ENCODE measurements around the gene SLC26A1.

SLC26A1 gene

DNA sequence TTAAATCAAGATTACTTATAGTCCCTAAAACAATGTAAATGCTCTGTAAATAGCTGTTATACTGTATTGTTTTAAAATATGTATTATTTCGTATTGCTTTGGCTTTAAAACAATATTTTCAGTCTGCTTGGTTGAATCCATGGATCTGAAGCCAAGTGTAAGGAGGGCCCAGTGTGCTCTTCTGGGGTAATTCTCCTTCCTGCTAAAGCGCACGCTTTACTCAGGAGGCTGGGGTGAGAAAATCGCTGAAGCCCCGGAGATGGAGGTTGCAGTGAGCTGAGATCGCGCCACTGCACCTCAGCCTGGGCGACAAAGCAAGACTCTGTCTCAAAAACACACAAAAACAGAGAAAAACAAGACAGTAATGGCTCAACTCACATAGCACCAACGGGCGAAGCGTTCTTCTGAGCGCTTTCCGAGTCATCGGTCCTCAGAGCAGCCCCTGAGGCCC lies 6.8 kb downstream of the SLC26A1 start:
- no peaks in the 10 kb centered on the region for H4K20me1 ChIP-seq (ENCODE audit: insufficient read depth, low read length)
- TF ChIP-seq, protein P1, sequence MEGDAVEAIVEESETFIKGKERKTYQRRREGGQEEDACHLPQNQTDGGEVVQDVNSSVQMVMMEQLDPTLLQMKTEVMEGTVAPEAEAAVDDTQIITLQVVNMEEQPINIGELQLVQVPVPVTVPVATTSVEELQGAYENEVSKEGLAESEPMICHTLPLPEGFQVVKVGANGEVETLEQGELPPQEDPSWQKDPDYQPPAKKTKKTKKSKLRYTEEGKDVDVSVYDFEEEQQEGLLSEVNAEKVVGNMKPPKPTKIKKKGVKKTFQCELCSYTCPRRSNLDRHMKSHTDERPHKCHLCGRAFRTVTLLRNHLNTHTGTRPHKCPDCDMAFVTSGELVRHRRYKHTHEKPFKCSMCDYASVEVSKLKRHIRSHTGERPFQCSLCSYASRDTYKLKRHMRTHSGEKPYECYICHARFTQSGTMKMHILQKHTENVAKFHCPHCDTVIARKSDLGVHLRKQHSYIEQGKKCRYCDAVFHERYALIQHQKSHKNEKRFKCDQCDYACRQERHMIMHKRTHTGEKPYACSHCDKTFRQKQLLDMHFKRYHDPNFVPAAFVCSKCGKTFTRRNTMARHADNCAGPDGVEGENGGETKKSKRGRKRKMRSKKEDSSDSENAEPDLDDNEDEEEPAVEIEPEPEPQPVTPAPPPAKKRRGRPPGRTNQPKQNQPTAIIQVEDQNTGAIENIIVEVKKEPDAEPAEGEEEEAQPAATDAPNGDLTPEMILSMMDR (IDR thresholded peaks at IDR 0.05; ENCODE audit: low read length): no peak
- no peak for TF ChIP-seq EZH2 (IDR thresholded peaks at IDR 0.05; ENCODE audit: borderline replicate concordance, low read length)
- no peaks in the 10 kb centered on the region for H3K27me3 ChIP-seq (ENCODE audit: insufficient read depth, low read length)
- H3K79me2 ChIP-seq (ENCODE audit: insufficient read depth, low read length): no peaks in the 10 kb centered on the region
- H3K36me3 ChIP-seq (ENCODE audit: insufficient read depth, low read length): no peaks in the 10 kb centered on the region
- H3K9me2 ChIP-seq (ENCODE audit: low read depth, low read length): no peaks in the 10 kb centered on the region
- no peak overlapping the region for H3K27ac ChIP-seq (ENCODE audit: low read depth, low read length, poor library complexity, severe bottlenecking)
- no peaks in the 10 kb centered on the region for H3F3A ChIP-seq (ENCODE audit: insufficient read depth, low read length)
- H3K9me3 ChIP-seq (ENCODE audit: low read length): no peaks in the 10 kb centered on the region
- H3K4me1 ChIP-seq (ENCODE audit: insufficient read depth, low read length, severe bottlenecking): peaks cover 19% of the 10 kb centered on the region
- H3K9ac ChIP-seq (ENCODE audit: low read length): peak overlapping the region; percentile 56
- H3K4me3 ChIP-seq (ENCODE audit: low read depth, low read length, poor library complexity, severe bottlenecking): peak overlapping the region; percentile 62
- H3K4me2 ChIP-seq (ENCODE audit: low read length): peak overlapping the region; percentile 78
- no peak overlapping the region for H2AFZ ChIP-seq (ENCODE audit: low read length)

DNA sequence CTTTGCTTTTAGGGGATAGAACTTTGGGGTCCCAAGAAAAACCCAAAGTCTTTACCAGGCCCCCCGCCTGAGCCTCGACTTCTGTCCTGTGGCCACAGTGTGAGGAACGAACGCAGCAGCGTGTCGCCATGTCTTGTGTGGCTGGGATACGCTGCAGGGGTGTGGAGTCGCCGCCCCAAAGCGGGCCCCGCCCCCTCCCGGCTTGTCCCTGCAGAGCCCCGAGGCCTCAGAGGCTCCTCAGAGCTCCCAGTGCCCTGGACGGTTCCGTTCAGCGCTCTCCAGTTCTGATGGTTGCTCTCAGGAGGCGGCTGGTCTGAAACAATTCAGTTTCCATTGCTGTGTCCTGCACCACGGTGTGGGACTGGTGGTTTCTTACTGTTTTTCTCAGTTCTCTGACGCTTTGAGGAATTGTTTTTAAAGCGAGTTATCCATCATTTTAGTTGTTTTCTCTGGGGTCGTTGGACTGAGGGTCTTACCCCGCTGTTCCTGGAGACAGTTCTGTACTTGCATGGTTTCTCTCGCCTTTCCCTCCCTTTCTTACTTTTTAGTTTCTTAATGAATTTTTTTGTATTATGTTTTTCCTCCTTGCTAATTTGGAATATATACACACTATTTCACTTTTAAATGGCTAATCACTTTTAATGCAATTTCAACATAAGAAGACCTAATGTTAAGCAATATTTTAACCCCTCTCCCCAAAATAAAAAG lies 7.9 kb downstream of the SLC26A1 start:
- Histone ChIP-seq H3K9ac (ENCODE audit: low read length) (no peak overlapping the region), H3K27me3 (ENCODE audit: insufficient read depth, low read length) (no peaks in the 10 kb centered on the region), H4K20me1 (ENCODE audit: insufficient read depth, low read length) (no peaks in the 10 kb centered on the region), H2AFZ (ENCODE audit: low read length) (no peak overlapping the region), H3K36me3 (ENCODE audit: insufficient read depth, low read length) (no peaks in the 10 kb centered on the region), H3K79me2 (ENCODE audit: insufficient read depth, low read length) (no peaks in the 10 kb centered on the region), H3K9me3 (ENCODE audit: low read length) (no peaks in the 10 kb centered on the region), H3K4me1 (ENCODE audit: insufficient read depth, low read length, severe bottlenecking) (peaks cover 19% of the 10 kb centered on the region), H3K9me2 (ENCODE audit: low read depth, low read length) (no peaks in the 10 kb centered on the region), H3F3A (ENCODE audit: insufficient read depth, low read length) (no peaks in the 10 kb centered on the region), H3K4me2 (ENCODE audit: low read length) (no peak overlapping the region), H3K27ac (ENCODE audit: low read depth, low read length, poor library complexity, severe bottlenecking) (no peak overlapping the region), H3K4me3 (ENCODE audit: low read depth, low read length, poor library complexity, severe bottlenecking) (no peak overlapping the region)
- TF ChIP-seq EZH2 (IDR thresholded peaks at IDR 0.05; ENCODE audit: borderline replicate concordance, low read length): no peak
- TF ChIP-seq, protein P1 (IDR thresholded peaks at IDR 0.05; ENCODE audit: low read length): no peak

DNA sequence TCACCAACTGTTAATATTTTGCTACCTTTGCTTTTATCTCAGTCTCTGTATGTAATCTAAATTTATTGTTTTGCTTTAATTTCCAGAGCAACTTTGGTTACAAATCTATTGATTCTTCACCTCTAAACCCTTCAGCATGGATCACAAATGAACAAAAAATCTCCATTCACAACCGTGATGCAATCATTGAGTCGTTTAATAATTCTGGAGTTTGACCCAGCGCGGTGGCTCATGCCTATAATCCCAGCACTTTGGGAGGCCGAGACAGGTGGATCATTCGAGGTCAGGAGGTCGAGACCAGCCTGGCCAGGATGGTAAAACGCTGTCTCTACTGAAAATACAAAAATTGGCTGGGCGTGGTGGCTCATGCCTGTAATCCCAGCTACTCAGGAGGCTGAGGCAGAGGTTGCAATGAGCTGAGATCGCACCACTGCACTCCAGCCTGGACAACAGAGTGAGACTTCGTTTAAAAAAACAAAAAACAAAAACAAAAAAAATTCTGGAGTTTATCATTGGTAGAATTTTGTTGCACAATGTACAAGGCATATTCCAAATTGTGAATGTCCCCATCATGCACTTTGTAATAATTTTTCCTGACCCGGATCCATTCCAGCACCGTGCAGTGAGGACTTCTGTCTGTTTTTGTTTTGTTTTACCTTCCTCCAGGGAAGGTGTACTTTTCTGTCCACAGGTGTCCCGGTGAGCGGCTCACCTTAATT lies 8.7 kb downstream of the SLC26A1 start:
- Histone ChIP-seq H3K27ac (ENCODE audit: low read depth, low read length, poor library complexity, severe bottlenecking) (no peak overlapping the region), H3F3A (ENCODE audit: insufficient read depth, low read length) (no peaks in the 10 kb centered on the region), H3K36me3 (ENCODE audit: insufficient read depth, low read length) (no peaks in the 10 kb centered on the region), H3K9me3 (ENCODE audit: low read length) (no peaks in the 10 kb centered on the region), H3K27me3 (ENCODE audit: insufficient read depth, low read length) (no peaks in the 10 kb centered on the region), H3K4me1 (ENCODE audit: insufficient read depth, low read length, severe bottlenecking) (peaks cover 19% of the 10 kb centered on the region), H3K4me2 (ENCODE audit: low read length) (no peak overlapping the region), H2AFZ (ENCODE audit: low read length) (no peak overlapping the region), H3K9ac (ENCODE audit: low read length) (no peak overlapping the region), H4K20me1 (ENCODE audit: insufficient read depth, low read length) (no peaks in the 10 kb centered on the region), H3K9me2 (ENCODE audit: low read depth, low read length) (no peaks in the 10 kb centered on the region), H3K79me2 (ENCODE audit: insufficient read depth, low read length) (no peaks in the 10 kb centered on the region), H3K4me3 (ENCODE audit: low read depth, low read length, poor library complexity, severe bottlenecking) (no peak overlapping the region)
- no peak for TF ChIP-seq EZH2 (IDR thresholded peaks at IDR 0.05; ENCODE audit: borderline replicate concordance, low read length)
- TF ChIP-seq, protein P1 (IDR thresholded peaks at IDR 0.05; ENCODE audit: low read length): no peak
